ENCODE measurements around the gene GOLGA6L26. TPM values are rescaled to one million over a fixed set of nuclear protein-coding genes. Genes with fewer than 3 reads are reported as not detected.
"Not testable (repeated sequence)": the region's sequence is repeated elsewhere in the genome, so short reads cannot be mapped to it uniquely, and the experiment has no call there.

GOLGA6L26 gene
- total and polyA plus RNA-seq, 4 donors: not detected

GRCh38 chr15:23311233-23311632 lies 22.8 kb downstream of the GOLGA6L26 start:
- not testable (repeated sequence) for H3K4me3 ChIP-seq; H3K9ac ChIP-seq (ENCODE audit: insufficient read depth in 1 of 2, low read length in 2 of 2); H3K9me3 ChIP-seq (ENCODE audit: control insufficient read depth in 4 of 4, insufficient read depth in 3 of 4, low read length in 3 of 4); ATAC-seq (ENCODE audit: insufficient read depth, low FRiP score); DNase-seq; H3K27me3 ChIP-seq (ENCODE audit: control insufficient read depth in 3 of 3, insufficient read depth in 3 of 3, low read length in 2 of 3); H3K27ac ChIP-seq (ENCODE audit: low read depth in 1 of 2, low read length in 1 of 2); H3K4me1 ChIP-seq (ENCODE audit: control insufficient read depth in 5 of 5, insufficient read depth in 5 of 5, low read length in 5 of 5)
- 86 to 92% methylated on average over 13 of the region's 13 CpGs for WGBS, 2 donors
- peaks cover 0 to 17% (median 15%) of the 10 kb centered on the region in 4 donors for H3K36me3 ChIP-seq (ENCODE audit: control insufficient read depth in 4 of 4, insufficient read depth in 4 of 4, low read length in 4 of 4)

DNA sequence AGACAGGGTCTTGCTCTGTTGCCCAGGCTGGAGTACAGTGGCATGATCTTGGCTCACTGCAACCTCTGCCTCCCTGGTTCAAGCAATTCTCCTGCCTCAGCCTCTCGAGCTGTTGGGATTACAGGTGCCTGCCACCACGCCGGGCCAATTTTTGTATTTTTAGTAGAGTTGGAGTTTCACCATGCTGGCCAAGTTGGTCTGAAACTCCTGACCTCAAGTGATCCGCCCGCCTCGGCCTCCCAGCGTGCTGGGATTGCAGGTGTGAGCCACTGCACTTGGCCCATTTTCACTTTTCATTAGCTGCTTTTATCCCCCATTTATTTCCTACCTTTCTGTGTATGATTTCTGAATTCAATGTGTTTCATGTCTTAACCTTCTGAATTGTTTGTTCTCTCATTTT lies 28.1 kb downstream of the GOLGA6L26 start:
- not testable (repeated sequence) for H3K9ac ChIP-seq (ENCODE audit: insufficient read depth in 1 of 2, low read length in 2 of 2); H3K4me3 ChIP-seq; H3K9me3 ChIP-seq (ENCODE audit: control insufficient read depth in 4 of 4, insufficient read depth in 3 of 4, low read length in 3 of 4); ATAC-seq (ENCODE audit: insufficient read depth, low FRiP score); H3K27ac ChIP-seq (ENCODE audit: low read depth in 1 of 2, low read length in 1 of 2); H3K4me1 ChIP-seq (ENCODE audit: control insufficient read depth in 5 of 5, insufficient read depth in 5 of 5, low read length in 5 of 5); DNase-seq; H3K27me3 ChIP-seq (ENCODE audit: control insufficient read depth in 3 of 3, insufficient read depth in 3 of 3, low read length in 2 of 3)
- 96 to 98% methylated on average over 7 of the region's 7 CpGs for WGBS, 2 donors
- H3K36me3 ChIP-seq (ENCODE audit: control insufficient read depth in 4 of 4, insufficient read depth in 4 of 4, low read length in 4 of 4): peaks cover 0 to 14% (median 11%) of the 10 kb centered on the region in 4 donors

GRCh38 chr15:23304805-23305204 lies 29.2 kb downstream of the GOLGA6L26 start:
- peak overlapping the region in 1 of 2 donors; percentile 23 for H3K9ac ChIP-seq (ENCODE audit: insufficient read depth in 1 of 2, low read length in 2 of 2)
- H3K27ac ChIP-seq (ENCODE audit: low read depth in 1 of 2, low read length in 1 of 2); H3K4me3 ChIP-seq; H3K4me1 ChIP-seq (ENCODE audit: control insufficient read depth in 5 of 5, insufficient read depth in 5 of 5, low read length in 5 of 5); H3K27me3 ChIP-seq (ENCODE audit: control insufficient read depth in 3 of 3, insufficient read depth in 3 of 3, low read length in 2 of 3); ATAC-seq (ENCODE audit: insufficient read depth, low FRiP score); H3K9me3 ChIP-seq (ENCODE audit: control insufficient read depth in 4 of 4, insufficient read depth in 3 of 4, low read length in 3 of 4); H3K36me3 ChIP-seq (ENCODE audit: control insufficient read depth in 4 of 4, insufficient read depth in 4 of 4, low read length in 4 of 4): not testable (repeated sequence)
- WGBS, 2 donors: 51 to 55% methylated on average over 4 of the region's 4 CpGs
- DNase-seq: peak in 1 of 3 donors; percentile 1

- H3K27me3 ChIP-seq (ENCODE audit: control insufficient read depth in 3 of 3, insufficient read depth in 3 of 3, low read length in 2 of 3); H3K36me3 ChIP-seq (ENCODE audit: control insufficient read depth in 4 of 4, insufficient read depth in 4 of 4, low read length in 4 of 4); H3K4me3 ChIP-seq; ATAC-seq (ENCODE audit: insufficient read depth, low FRiP score); H3K9me3 ChIP-seq (ENCODE audit: control insufficient read depth in 4 of 4, insufficient read depth in 3 of 4, low read length in 3 of 4); H3K4me1 ChIP-seq (ENCODE audit: control insufficient read depth in 5 of 5, insufficient read depth in 5 of 5, low read length in 5 of 5): not testable (repeated sequence)
- peak in 1 of 3 donors; percentile 4 for DNase-seq
- peak overlapping the region; percentile 5 to 22 for H3K27ac ChIP-seq (ENCODE audit: low read depth in 1 of 2, low read length in 1 of 2)
- 3 to 10% methylated on average over 7 of the region's 7 CpGs for WGBS, 2 donors
- H3K9ac ChIP-seq (ENCODE audit: insufficient read depth in 1 of 2, low read length in 2 of 2): peak overlapping the region in 1 of 2 donors; percentile 23
Measured at GRCh38 chr15:23304267-23304666, 29.7 kb downstream of the GOLGA6L26 start.

GRCh38 chr15:23303654-23304053 lies 30.3 kb downstream of the GOLGA6L26 start:
- not testable (repeated sequence) for H3K9me3 ChIP-seq (ENCODE audit: control insufficient read depth in 4 of 4, insufficient read depth in 3 of 4, low read length in 3 of 4); H3K36me3 ChIP-seq (ENCODE audit: control insufficient read depth in 4 of 4, insufficient read depth in 4 of 4, low read length in 4 of 4); ATAC-seq (ENCODE audit: insufficient read depth, low FRiP score); H3K4me1 ChIP-seq (ENCODE audit: control insufficient read depth in 5 of 5, insufficient read depth in 5 of 5, low read length in 5 of 5); H3K4me3 ChIP-seq; H3K9ac ChIP-seq (ENCODE audit: insufficient read depth in 1 of 2, low read length in 2 of 2); H3K27me3 ChIP-seq (ENCODE audit: control insufficient read depth in 3 of 3, insufficient read depth in 3 of 3, low read length in 2 of 3)
- DNase-seq: peak; percentile 11 to 42 (median 12)
- peak overlapping the region in 1 of 2 donors; percentile 6 for H3K27ac ChIP-seq (ENCODE audit: low read depth in 1 of 2, low read length in 1 of 2)
- WGBS, 2 donors: 1 to 10% methylated on average over 23 to 41 of the region's 55 CpGs

GRCh38 chr15:23303246-23303645 lies 30.8 kb downstream of the GOLGA6L26 start:
- not testable (repeated sequence) for H3K36me3 ChIP-seq (ENCODE audit: control insufficient read depth in 4 of 4, insufficient read depth in 4 of 4, low read length in 4 of 4); H3K27me3 ChIP-seq (ENCODE audit: control insufficient read depth in 3 of 3, insufficient read depth in 3 of 3, low read length in 2 of 3); H3K27ac ChIP-seq (ENCODE audit: low read depth in 1 of 2, low read length in 1 of 2); DNase-seq; ATAC-seq (ENCODE audit: insufficient read depth, low FRiP score); H3K9me3 ChIP-seq (ENCODE audit: control insufficient read depth in 4 of 4, insufficient read depth in 3 of 4, low read length in 3 of 4); H3K4me3 ChIP-seq; H3K9ac ChIP-seq (ENCODE audit: insufficient read depth in 1 of 2, low read length in 2 of 2); H3K4me1 ChIP-seq (ENCODE audit: control insufficient read depth in 5 of 5, insufficient read depth in 5 of 5, low read length in 5 of 5)
- no CpG with 5 or more reads among the region's 33 CpGs for WGBS, 2 donors

Small RNA genes lying within 50 kb of the gene (small RNA-seq; reads per million reads assigned to genes)
- not detected for gene RN7SL536P (ENCODE audit: low replicate concordance)

Other genes starting within 250 kb of the GOLGA6L26 start
- gene GOLGA6L1, start 197.4 kb downstream of the GOLGA6L26 start, total RNA-seq: not detected
- not detected for gene GOLGA6L1, start 197.4 kb downstream of the GOLGA6L26 start, polyA plus RNA-seq
- gene GOLGA8S, start 20.6 kb upstream of the GOLGA6L26 start, total RNA-seq: under 1 TPM; 0.11 to 0.40 TPM
- under 1 TPM; 0.05 to 0.20 TPM for gene GOLGA8S, start 20.6 kb upstream of the GOLGA6L26 start, polyA plus RNA-seq
- not detected for gene GOLGA6L2, start 113.0 kb upstream of the GOLGA6L26 start, total RNA-seq
- not detected for gene GOLGA6L2, start 113.0 kb upstream of the GOLGA6L26 start, polyA plus RNA-seq
- gene MKRN3, start 231.5 kb upstream of the GOLGA6L26 start, total RNA-seq: not detected
- under 1 TPM; 0.30 to 0.40 TPM for gene MKRN3, start 231.5 kb upstream of the GOLGA6L26 start, polyA plus RNA-seq